K562 (cell line): ENCODE results near the gene OLFML2A. TPM values are rescaled to one million over a fixed set of nuclear protein-coding genes. Genes with fewer than 3 reads are reported as not detected.

Experiments used
- ATAC-seq: fragments of 200-7000 bp; cut with Tn5 transposase; 3 replicates; pipeline ENCODE4 v1.9.1; 2020; ENCODE audit warnings: moderate library complexity
- BruUV-seq: library from RNA; stranded (reverse); fragments of 400-500 nt; replicated peaks from 2 replicates; lab custom pipeline; 2021; lab: Mats Ljungman, UMichigan
- CTCF ChIA-PET: fragments of 300-600 bp; formaldehyde crosslinking; extraction: SDS; loops from one replicate; lab custom pipeline; 2021; ENCODE audit warnings: low intra/inter-chr PET ratio; lab: Yijun Ruan, JAX
- POLR2A ChIA-PET: fragments of 300-600, 350-650 bp; sonication (Branson Sonifier 250); formaldehyde crosslinking; extraction: SDS; loops from one replicate; lab custom pipeline; 2021; ENCODE audit warnings: antibody characterized with exemption, inconsistent platforms; lab: Yijun Ruan, JAX
- DNase-seq, 4 experiments: peaks; one replicate each; pipeline versions ENCODE4 v3.0.0 to v3.0.0-alpha.2; 2011 to 2018; ENCODE audit warnings: low spot score in 3 of 4, mixed read lengths in 3 of 4; ENCODE audit errors: extremely low read depth in 1 of 4
- FAIRE-seq: peaks from 2 replicates; lab custom pipeline; 2011; peaks lifted over from hg19 to GRCh38; lab: Jason Lieb, UNC
- H2AFZ ChIP-seq: 2 replicates; pipeline ENCODE4 v1.6.0; 2011; ENCODE audit warnings: low read depth, low read length, control low read depth, inconsistent platforms
- H3K27ac ChIP-seq: fragments of 200-600 bp; 3 replicates; pipeline ENCODE4 v1.8.0; 2011; ENCODE audit warnings: low read depth, mild to moderate bottlenecking, control low read depth, inconsistent platforms, low read length, moderate library complexity, mixed read lengths; ENCODE audit errors: extremely low read depth
- H3K27me3 ChIP-seq, 2 experiments: fragments of 300-600 bp in 1 of 2; 2 replicates in 1 of 2; 3 replicates in 1 of 2; pipeline versions ENCODE4 v1.6.0 to v1.8.0; 2011; ENCODE audit warnings: inconsistent platforms in 2 of 2, low read length in 2 of 2, mild to moderate bottlenecking in 1 of 2, mixed read lengths in 1 of 2, moderate library complexity in 1 of 2; ENCODE audit not compliant: control insufficient read depth in 2 of 2, insufficient read depth in 2 of 2
- H3K36me3 ChIP-seq: fragments of 300-600 bp; 3 replicates; pipeline ENCODE4 v1.8.0; 2011; ENCODE audit warnings: mild to moderate bottlenecking, low read length, inconsistent platforms; ENCODE audit not compliant: control insufficient read depth, insufficient read depth
- H3K4me1 ChIP-seq, 2 experiments: fragments of 200-600 bp in 1 of 2; replicated peaks in 1 of 2; 2 replicates in 1 of 2; 3 replicates in 1 of 2; pipeline versions ENCODE4 v1.5.1 to v1.8.0; 2011; ENCODE audit warnings: inconsistent platforms in 2 of 2, low read length in 2 of 2, mild to moderate bottlenecking in 1 of 2, mixed read lengths in 1 of 2, moderate library complexity in 1 of 2; ENCODE audit not compliant: control insufficient read depth in 2 of 2, insufficient read depth in 2 of 2
- H3K4me2 ChIP-seq: 2 replicates; pipeline ENCODE4 v1.6.1; 2011; ENCODE audit warnings: low read length, control low read depth, inconsistent platforms, mixed read lengths; ENCODE audit not compliant: insufficient read depth
- H3K4me3 ChIP-seq: fragments of 200-600 bp; sonication (generic), shearing (Covaris generic); 2 replicates; pipeline ENCODE4 v1.5.1; 2016; ENCODE audit warnings: control low read depth, inconsistent platforms
- H3K79me2 ChIP-seq: fragments of 200-600 bp; 3 replicates; pipeline ENCODE4 v1.8.0; 2011; ENCODE audit warnings: low read length, inconsistent platforms; ENCODE audit not compliant: control insufficient read depth, insufficient read depth
- H3K9ac ChIP-seq, 2 experiments: 2 replicates each; pipeline versions ENCODE4 v1.6.0 to v1.6.1; 2011; ENCODE audit warnings: low read depth in 2 of 2, low read length in 2 of 2, control low read depth in 1 of 2, inconsistent platforms in 1 of 2, mild to moderate bottlenecking in 1 of 2, mixed read lengths in 1 of 2; ENCODE audit not compliant: insufficient read depth in 1 of 2
- H3K9me1 ChIP-seq: one replicate; pipeline ENCODE4 v1.6.0; 2011; ENCODE audit warnings: inconsistent platforms, mild to moderate bottlenecking, low read length, moderate library complexity; ENCODE audit not compliant: control insufficient read depth, insufficient read depth
- H3K9me3 ChIP-seq: replicated peaks from 2 replicates; pipeline ENCODE4 v1.5.1; 2011; ENCODE audit warnings: low read depth, low read length, inconsistent platforms; ENCODE audit not compliant: control insufficient read depth, insufficient read depth
- H4K20me1 ChIP-seq: replicated peaks from 2 replicates; pipeline ENCODE4 v1.6.1; 2011; ENCODE audit warnings: low read length, inconsistent platforms, mixed read lengths; ENCODE audit not compliant: control insufficient read depth, insufficient read depth
- ARHGAP35 ChIP-seq: fragments of 450-650 bp; IDR thresholded peaks from 2 replicates; pipeline ENCODE4 v1.6.1; 2018; ENCODE audit not compliant: partially characterized antibody
- CBFB ChIP-seq: sonication (generic); formaldehyde crosslinking; IDR thresholded peaks from 2 replicates; pipeline ENCODE4 v1.4.0; 2020; ENCODE audit warnings: mild to moderate bottlenecking, missing genetic modification reagents
- CEBPB ChIP-seq: fragments of 450-650 bp; IDR thresholded peaks from 2 replicates; pipeline ENCODE4 v1.6.1; 2016; ENCODE audit warnings: missing genetic modification characterization, missing compliant biosample characterization
- ESRRB ChIP-seq: fragments of 250-450 bp; sonication (Bioruptor Pico); IDR thresholded peaks from 2 replicates; pipeline ENCODE4 v1.5.0; 2020; ENCODE audit warnings: mild to moderate bottlenecking, moderate library complexity, borderline replicate concordance
- HMBOX1 ChIP-seq: sonication (generic); IDR thresholded peaks from 2 replicates; pipeline ENCODE4 v1.6.1; 2016
- MAFK ChIP-seq: IDR thresholded peaks from 2 replicates; pipeline ENCODE4 v1.6.1; 2011; ENCODE audit warnings: low read length, improper control_type of control experiment
- MEIS2 ChIP-seq: fragments of 450-650 bp; IDR thresholded peaks from 2 replicates; pipeline ENCODE4 v1.6.1; 2014; ENCODE audit warnings: mild to moderate bottlenecking; ENCODE audit not compliant: partially characterized antibody
- POLR2B ChIP-seq: fragments of 450-650 bp; IDR thresholded peaks from 2 replicates; pipeline ENCODE4 v1.6.1; 2018; ENCODE audit warnings: low read depth; ENCODE audit not compliant: partially characterized antibody
- ZNF165 ChIP-seq: fragments of 250-450 bp; sonication (Bioruptor Pico); IDR thresholded peaks from 2 replicates; pipeline ENCODE4 v1.4.0; 2020; ENCODE audit warnings: borderline replicate concordance
- ZNF696 ChIP-seq: fragments of 250-450 bp; sonication (Bioruptor Pico); conservative IDR thresholded peaks from 2 replicates; pipeline ENCODE4 v1.4.0; 2020; ENCODE audit warnings: mild to moderate bottlenecking, moderate library complexity
- WGBS: fragments of 100-300 bp; shearing (Covaris generic); methylation state at CpG from one replicate; pipeline ENCODE4 v1.1.6; 2016; ENCODE audit warnings: low coverage, mixed read lengths; ENCODE audit not compliant: insufficient coverage; ENCODE audit errors: missing lambda C conversion rate; 5-methylcytosine and 5-hydroxymethylcytosine counted together
- in situ Hi-C: fragments of 300-500 bp; cut with MboI; formaldehyde crosslinking; loops from 4 replicates; pipeline ENCODE4 v1.15.0; 2018; ENCODE audit warnings: inconsistent platforms, mixed read lengths
- intact Hi-C: fragments of 100-400 bp; cut with micrococcal nuclease; formaldehyde crosslinking; loops from 2 replicates; pipeline ENCODE4 v1.14.2; 2022
- polyA plus RNA-seq, 8 experiments: library from polyadenylated mRNA; depleted of rRNA in 4 of 8; stranded (reverse) in 5 of 8; unstranded in 3 of 8; fragments of >200 nt; fragmentation: Nextera tagmentation in 2 of 8; fragmentation: Illumina TruSeq in 1 of 8; extraction: Ambion mirVana in 2 of 8; extraction: Trizol in 1 of 8; gene quantifications; 2 replicates each; pipeline versions ENCODE4 v1.2.1 to v1.2.3, GENCODE V29; 2011 to 2014; ENCODE audit warnings: inconsistent platforms in 1 of 8, missing spikeins in 1 of 8
- total RNA-seq, 7 experiments: library from RNA; depleted of rRNA in 6 of 7; stranded (reverse); fragments of >200 nt in 6 of 7; fragmentation: Illumina TruSeq in 2 of 7; extraction: Trizol in 2 of 7; gene quantifications; 2 replicates each; pipeline versions ENCODE4 v1.2.1 to v1.2.3, GENCODE V29; 2011 to 2021; ENCODE audit warnings: low replicate concordance in 1 of 7
- TF ChIP-seq, protein P1 (sequence below), 2 experiments: fragments of 450-650 bp in 1 of 2; sonication (generic) in 1 of 2; formaldehyde crosslinking in 1 of 2; IDR thresholded peaks in 1 of 2; conservative IDR thresholded peaks in 1 of 2; 2 replicates each; pipeline versions ENCODE4 v1.6.1 to v1.8.1; 2016 to 2023; ENCODE audit warnings: mild to moderate bottlenecking in 2 of 2, moderate library complexity in 2 of 2, inconsistent platforms in 1 of 2, missing genetic modification reagents in 1 of 2
- TF ChIP-seq, protein P2 (sequence below), 2 experiments: IDR thresholded peaks in 1 of 2; conservative IDR thresholded peaks in 1 of 2; 2 replicates each; pipeline ENCODE4 v1.6.1; 2016; ENCODE audit warnings: low read depth in 2 of 2, mild to moderate bottlenecking in 1 of 2, missing compliant biosample characterization in 1 of 2, missing genetic modification characterization in 1 of 2, moderate library complexity in 1 of 2
- TF ChIP-seq, protein P3 (sequence below): sonication (generic); formaldehyde crosslinking; IDR thresholded peaks from 2 replicates; pipeline ENCODE4 v1.8.0; 2022; ENCODE audit warnings: missing genetic modification reagents, mild to moderate bottlenecking, moderate library complexity, borderline replicate concordance

OLFML2A gene
- total and polyA plus RNA-seq, 9 of the 15 experiments (the other 6 are each of a cell fraction or from before 2014, with no cell fraction given), result 0.16 TPM; not detected in 8

GRCh38 chr9:124762633-124763032 is 14.3 kb upstream of the OLFML2A start:
- H3K9me3 ChIP-seq, result no peaks in the 10 kb centered on the region
- TF ChIP-seq, protein P1, sequence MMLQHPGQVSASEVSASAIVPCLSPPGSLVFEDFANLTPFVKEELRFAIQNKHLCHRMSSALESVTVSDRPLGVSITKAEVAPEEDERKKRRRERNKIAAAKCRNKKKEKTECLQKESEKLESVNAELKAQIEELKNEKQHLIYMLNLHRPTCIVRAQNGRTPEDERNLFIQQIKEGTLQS (IDR thresholded peaks at IDR 0.05), result peak; percentile 56; the same call in 1 of the 2 replicates
- TF ChIP-seq, protein P1 (CRISPR knock-in tag; conservative IDR thresholded peaks at IDR 0.05), result no peak
- TF ChIP-seq MEIS2 (peak; percentile 80), ZNF696 (CRISPR knock-in tag) (no peak), ESRRB (CRISPR knock-in tag) (no peak), CBFB (CRISPR knock-in tag) (no peak), HMBOX1 (no peak), ZNF165 (no peak), MAFK (no peak), CEBPB (tag) (peak; percentile 18; the same call in 1 of the 2 replicates), POLR2B (no peak), ARHGAP35 (no peak)
- TF ChIP-seq, protein P2, sequence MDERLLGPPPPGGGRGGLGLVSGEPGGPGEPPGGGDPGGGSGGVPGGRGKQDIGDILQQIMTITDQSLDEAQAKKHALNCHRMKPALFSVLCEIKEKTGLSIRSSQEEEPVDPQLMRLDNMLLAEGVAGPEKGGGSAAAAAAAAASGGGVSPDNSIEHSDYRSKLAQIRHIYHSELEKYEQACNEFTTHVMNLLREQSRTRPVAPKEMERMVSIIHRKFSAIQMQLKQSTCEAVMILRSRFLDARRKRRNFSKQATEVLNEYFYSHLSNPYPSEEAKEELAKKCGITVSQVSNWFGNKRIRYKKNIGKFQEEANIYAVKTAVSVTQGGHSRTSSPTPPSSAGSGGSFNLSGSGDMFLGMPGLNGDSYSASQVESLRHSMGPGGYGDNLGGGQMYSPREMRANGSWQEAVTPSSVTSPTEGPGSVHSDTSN (CRISPR knock-in tag; IDR thresholded peaks at IDR 0.05; ENCODE audit: low read depth), result no peak
- TF ChIP-seq, protein P2 (tag; conservative IDR thresholded peaks at IDR 0.05; ENCODE audit: low read depth), result peak; percentile 69
- TF ChIP-seq, protein P3, sequence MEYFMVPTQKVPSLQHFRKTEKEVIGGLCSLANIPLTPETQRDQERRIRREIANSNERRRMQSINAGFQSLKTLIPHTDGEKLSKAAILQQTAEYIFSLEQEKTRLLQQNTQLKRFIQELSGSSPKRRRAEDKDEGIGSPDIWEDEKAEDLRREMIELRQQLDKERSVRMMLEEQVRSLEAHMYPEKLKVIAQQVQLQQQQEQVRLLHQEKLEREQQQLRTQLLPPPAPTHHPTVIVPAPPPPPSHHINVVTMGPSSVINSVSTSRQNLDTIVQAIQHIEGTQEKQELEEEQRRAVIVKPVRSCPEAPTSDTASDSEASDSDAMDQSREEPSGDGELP, result no peak

More at GRCh38 chr9:124762633-124763032, 14.3 kb upstream of the OLFML2A start:
- in situ Hi-C loops, result loop anchor here (5.0 kb wide), 2 partner anchors 45 to 150 kb away; no protein-coding TSS in a partner anchor
- no peaks in the 10 kb centered on the region for H3K27me3 ChIP-seq
- no peak overlapping the region for H3K27ac ChIP-seq
- no peaks in the 10 kb centered on the region for H4K20me1 ChIP-seq
- CTCF ChIA-PET, result interaction anchor here (1.3 kb wide), 1 partner anchor 51 kb away, joined by 5 read pairs; no protein-coding TSS in a partner anchor
- H3K4me2 ChIP-seq, result no peak overlapping the region
- WGBS, result 55% methylated on average over 3 of the region's 3 CpGs
- H3K9ac ChIP-seq, result no peak overlapping the region
- no peak for DNase-seq
- peaks cover 0 to 43% of the 10 kb centered on the region in 2 experiments; a peak in 4 of 5 replicates for H3K4me1 ChIP-seq
- no peak overlapping the region for H2AFZ ChIP-seq
- H3K36me3 ChIP-seq, result 0 out of 3 replicates have a peak, but pooled peaks cover 2% of the 10 kb centered on the region
- POLR2A ChIA-PET, result interaction anchor here (0.6 to 2.2 kb wide), 4 partner anchors 8 to 99 kb away, joined by 3 to 5 read pairs (median 4); partner anchors contain the start of genes ARPC5L, NR6A1 and RPL35
- FAIRE-seq, result no peak
- no TSS peak for BruUV-seq
- H3K9me1 ChIP-seq, result no peaks in the 10 kb centered on the region
- peaks cover 94% of the 10 kb centered on the region for H3K79me2 ChIP-seq
- no peak for ATAC-seq
- intact Hi-C loops, result no loop called here
- no peak overlapping the region for H3K4me3 ChIP-seq
